Right lung (tissue), 5 donors: Measurements from ENCODE around the gene OSBPL2. TPM values are rescaled to one million over a fixed set of nuclear protein-coding genes. Genes with fewer than 3 reads are reported as not detected.

Source experiments
- DNase-seq, 2 donors: peaks; one replicate each; pipeline ENCODE4 v3.0.0-alpha.2; 2013
- polyA plus RNA-seq, 5 donors: library from polyadenylated mRNA; unstranded; fragments of 120-200 nt; gene quantifications; one replicate each; pipeline versions ENCODE4 v1.2.1 to v1.2.3, GENCODE V29; 2013; ENCODE audit warnings: inconsistent platforms in 1 of 5, low replicate concordance in 1 of 5; ENCODE audit not compliant: insufficient read length in 5 of 5, insufficient read depth in 1 of 5

Gene OSBPL2
- polyA plus RNA-seq, 5 donors, result 25.8 to 32.7 (median 29.1) TPM

DNA sequence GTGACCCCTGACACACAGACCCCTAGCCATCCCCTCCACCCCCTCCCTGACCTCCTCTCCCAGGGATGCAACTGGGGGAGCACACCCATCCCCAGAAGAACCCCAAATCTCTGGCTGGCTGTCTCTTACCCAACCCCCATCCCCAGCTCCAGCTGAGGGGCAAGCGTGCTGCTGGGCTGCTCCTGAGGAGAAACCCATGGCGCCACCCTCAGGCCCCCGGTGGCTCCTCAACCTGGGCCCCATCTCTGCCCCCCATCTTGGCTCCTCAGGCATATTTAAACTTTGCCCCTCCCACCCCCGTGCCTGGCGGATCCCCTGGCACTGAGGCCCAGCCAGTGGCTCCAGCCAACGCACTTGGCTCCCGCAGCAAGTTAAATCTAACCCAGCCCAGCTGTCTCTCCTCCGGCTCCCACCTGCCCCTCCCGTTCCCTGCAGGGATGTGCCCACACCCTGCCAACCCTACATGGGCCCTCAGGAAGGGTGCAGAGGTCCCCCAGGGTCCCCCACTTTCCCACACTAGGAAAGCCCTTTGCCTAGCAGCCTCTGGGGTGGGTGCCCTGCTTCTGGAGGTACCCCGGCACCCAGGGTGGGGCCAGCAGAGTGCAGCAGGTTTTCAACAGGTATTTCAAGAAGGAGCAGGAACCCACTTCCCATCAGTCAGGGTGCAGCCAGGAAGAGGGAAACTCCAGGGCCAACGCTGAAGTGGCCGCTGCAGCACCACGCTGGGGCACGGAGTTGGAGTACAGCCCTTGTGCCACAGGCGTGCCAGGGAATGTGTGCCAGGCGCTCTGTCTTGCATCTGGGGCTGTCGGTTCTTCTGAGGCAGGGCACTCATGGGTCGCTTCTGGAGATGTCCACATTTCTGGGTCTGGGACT is 5.3 kb upstream of the OSBPL2 start:
- no peak for DNase-seq

DNA sequence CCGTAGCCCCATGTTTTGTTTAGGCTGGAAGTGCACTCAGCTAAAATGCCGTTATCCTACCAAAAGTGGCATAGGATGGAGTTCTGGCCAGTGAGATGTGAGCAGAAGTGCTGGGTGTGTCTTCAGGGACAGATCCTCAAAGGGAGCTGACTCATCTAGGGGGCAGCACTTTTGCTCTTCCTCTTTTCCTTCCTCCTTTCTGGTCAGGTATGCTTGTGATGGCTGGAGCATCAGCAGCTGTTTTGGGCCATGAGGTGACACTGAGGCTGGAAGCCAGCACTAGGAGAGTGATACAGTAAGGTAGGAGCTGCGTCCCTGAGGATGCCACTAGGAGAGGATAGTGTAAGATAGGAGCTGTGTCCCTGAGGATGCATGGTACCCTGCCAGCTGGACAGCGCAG is 4.6 kb upstream of the OSBPL2 start:
- no peak for DNase-seq

DNA sequence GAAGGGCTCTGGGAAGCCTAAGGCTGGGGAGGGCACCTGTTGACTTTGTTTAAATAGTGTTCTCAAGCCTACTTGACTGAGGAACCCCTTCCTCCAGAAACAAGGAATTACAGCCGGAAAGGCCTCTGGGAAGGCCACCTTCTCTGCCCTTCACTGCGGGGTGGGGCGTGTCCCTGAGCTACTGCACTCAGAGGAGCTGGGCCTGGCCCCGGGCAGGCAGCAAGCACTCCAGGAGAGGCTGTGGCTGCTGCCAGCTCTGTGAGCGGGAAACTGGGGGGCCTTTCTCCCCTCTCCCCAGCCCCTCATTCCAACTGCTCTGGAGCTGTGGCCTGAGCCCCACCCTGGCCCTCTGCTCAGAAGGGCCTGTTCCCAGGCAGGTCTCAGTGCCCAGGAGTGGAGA is 4.0 kb upstream of the OSBPL2 start:
- no peak for DNase-seq

DNA sequence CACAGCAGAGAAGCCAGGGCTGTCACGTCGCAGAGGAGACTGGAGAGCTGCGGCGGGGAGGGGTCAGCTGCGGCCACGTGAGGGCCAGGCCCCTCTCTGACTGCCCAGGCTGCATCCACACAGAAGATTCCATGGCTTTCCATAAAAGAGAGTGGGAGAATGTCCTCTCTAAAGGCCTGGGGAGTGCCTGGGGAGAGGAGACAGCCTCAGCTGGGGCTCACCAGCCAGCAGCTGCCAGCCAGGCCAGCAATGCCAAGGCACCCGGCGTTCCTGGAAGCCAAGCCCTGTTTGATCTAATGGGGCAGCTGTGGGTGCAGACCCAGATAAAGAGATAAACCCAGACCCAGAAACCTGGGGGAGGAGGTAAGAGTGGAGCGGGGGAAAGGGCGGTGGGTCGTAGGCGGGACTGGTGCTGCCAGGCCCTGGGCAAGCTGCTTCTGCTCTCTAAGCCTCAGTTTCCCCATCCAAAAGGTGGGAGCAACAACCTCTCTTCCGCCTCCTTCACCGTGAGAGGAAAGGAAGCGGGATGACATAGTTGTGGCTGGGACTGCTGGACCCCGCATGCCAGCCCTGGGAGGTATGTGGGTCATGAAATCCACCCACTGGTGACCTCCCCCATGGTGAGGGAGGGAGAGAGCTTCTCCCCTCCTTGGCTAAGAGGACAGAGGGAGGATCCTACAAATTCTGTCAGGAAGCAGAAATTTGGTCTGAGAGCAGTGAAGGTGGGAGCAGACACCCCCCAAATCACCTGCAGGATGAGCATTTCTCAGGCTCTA is 3.1 kb upstream of the OSBPL2 start:
- no peak for DNase-seq

DNA sequence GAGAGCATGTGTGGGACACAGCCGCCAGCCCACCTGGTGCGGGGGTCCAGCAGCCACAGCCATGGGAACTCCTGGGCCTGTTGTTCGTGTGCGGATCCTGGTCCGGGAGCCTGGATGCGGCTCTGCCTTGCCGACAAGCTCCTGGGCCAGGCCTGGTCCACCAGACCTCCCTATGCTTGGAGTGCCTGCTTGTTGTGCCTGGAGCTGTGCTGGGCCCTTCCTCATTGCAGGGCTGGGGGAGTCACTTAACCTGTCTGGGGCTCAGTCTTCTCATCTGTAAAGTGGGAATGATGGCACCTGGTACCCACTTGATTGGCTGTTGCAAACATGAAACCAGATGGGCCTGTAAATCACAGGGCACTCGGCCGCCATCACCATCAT is 2.6 kb upstream of the OSBPL2 start:
- DNase-seq, result no peak

DNA sequence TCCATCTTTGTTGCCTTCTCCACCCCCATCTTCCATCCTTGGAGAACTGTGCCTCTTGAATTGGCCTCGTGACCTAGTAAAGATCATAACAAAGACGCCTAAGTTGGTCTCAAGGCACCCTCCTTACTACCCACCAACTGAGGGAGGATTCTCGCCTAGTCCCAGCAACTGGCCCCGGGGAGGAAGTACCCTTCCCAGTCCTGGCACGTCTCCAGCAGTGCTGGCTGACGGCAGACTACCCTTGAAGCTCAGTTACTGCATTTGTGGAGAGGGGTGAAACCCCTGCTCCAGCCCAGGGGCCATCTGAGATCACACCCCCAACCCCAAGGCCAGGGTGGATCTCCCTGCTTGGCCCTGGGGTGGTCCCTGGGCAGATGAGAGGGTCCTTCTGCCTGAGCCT is 2.1 kb upstream of the OSBPL2 start:
- DNase-seq, result no peak

DNA sequence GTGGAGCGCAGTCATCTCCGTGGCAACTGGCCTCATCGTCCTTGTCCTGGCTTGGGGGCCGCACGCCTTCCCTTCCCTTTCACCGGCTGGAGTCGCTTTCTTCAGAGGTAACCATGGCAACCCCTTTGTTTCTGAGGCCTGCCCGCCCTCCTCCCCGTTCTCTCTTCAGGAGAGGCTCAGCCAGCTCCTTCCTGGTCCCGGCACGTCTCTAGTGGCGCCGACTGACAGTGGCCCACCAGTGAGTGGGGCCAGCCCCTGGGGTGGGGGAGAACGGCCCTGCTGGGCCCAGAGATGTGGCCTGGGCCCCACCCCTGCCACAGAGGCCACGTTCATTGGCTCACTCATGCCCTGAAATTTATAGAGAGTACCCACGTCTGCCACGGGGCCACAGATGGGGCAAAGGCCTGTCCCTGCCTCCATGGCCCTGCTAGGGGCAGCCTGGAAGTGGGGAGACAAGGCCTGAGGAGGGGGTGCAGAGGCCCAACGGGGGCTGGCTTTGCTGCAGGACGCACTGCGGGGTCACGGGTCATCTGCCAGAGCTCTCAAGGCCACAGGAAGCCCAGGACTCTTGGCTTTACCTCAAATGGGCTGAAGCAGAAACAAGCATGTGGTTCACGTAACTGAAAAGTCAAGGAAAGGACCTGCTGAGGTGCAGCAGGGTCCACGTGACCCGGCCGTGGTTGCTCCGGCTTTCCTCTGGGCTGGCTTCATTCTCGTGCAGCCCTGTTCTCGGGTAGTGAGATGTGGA is 1.4 kb upstream of the OSBPL2 start:
- peak in 1 of 2 donors; percentile 35 for DNase-seq

DNA sequence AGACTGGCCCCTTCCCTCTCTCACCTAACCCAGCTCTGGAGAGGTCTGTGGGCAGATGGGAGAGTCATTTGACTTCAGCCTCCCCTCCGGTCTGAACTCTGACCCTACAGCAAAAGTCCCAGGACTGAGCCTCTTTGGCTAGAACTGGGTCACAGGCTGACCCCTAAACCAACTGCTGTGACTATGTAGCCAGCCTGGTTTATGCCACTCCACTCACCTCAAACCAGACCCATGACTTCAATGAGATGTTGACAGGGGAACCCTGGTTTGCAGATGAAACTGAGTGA is 864 bp upstream of the OSBPL2 start:
- DNase-seq, result no peak

DNA sequence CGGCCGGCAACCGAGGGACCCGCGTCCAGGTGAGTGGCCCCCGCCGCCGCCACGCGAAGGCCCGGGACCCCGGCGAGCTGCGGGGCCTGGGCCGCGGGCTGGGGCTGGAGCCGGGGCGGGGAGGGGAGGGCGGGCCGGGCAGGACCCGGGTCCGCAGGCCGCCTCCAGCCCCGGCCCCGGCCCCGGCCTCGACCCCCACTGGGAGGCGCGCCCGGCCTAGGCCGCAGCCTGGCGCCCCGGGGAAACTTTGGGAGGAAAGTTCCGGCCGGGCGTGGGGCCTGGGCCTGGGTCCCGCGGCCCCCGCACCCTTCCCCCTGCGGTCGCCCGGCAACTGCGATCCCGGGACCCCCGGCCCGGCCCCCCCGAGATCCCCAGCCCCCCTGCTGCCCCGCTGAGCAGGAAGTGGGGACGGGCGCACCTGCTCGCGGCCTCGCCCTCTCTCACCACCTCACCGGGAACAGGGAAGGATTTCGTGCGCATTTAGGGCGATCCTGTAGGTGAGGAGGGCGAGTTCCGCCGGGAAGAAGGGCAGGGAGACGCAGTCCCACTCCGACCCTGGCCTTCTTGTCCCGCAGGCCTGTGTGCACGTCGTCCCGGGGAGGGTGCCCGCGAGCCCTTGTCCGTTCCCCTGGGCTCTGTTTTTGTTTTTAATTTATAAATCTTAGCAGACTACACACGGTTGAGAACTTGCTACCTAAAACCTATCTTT is 402 bp downstream of the OSBPL2 start:
- DNase-seq, result no peak

DNA sequence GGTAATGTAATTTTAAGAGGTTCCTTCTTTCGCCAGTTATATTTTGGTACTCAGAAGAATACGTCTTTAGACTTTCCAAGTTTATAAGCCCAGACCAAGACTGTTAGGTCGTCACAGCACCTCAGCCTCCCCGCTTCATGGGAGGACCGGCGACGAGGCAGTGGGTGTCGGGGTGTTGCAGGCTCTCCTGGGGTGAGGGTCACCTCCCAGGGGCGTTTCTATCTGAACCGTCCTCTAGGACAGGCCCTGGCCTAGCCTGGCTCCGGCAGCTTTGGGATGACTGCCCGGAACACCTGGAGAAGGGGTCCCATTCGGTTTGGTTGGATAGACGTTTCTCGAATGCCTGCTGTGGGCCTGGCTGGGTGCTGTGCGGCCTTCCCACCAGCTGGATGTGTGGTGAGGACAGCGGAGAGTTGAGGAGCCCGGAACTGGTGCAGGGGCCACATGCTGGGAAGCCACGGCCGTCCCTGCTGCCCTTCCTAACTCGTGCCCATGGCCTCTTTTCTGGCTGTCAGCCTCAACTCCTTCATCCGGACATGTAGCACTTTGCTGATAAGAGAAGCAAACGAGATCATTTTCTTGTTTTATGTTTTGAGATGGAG is 1.1 kb downstream of the OSBPL2 start:
- DNase-seq, result no peak

DNA sequence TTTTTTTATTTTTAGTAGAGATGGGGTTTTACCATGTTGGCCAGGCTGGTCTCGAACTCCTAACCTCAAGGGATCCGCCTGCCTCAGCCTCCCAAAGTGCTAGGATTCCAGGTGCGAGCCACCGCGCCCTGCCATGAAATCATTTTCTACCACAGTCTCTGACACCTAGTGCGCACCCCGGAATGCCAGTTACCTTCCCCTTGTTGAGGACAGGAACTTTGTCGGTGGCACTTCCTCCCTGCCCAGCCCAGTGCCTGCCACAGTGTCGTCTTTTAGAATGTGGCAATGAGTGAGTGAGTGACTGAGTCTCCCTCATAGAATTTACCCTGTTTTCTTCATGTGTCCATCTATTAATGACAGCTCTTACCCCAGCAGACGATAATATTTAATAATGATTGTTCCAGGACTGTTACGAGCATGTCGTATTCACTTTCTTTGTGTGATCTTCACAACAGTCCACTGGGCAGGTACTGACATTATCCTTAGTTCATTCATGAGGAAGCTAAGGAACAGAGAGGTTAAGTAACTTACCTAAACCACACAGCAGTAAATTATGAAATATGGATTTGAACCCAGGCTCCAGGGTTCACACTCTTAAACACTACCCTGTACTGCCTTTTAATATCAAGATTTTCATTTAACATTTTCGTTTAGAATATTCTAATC is 1.8 kb downstream of the OSBPL2 start:
- DNase-seq, result no peak

DNA sequence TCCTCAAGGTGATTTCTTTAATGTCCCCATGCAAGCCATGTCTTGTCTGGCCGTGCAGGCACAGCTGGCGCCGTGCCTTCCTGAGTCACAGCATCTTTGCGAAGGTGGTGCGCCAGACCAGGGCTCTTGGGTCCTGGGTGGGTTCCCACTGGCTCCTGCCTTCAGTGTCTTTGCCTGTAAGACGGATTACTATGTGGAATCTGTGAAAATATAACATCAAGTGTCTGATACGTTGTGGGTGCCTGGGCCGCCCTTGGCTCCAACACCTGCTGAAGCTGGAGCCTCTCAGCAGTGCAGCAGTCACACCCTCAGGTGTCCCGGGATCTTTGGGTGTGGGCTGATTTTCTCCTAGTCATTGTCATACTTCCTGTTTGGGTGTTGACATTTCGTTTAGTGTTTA is 3.2 kb downstream of the OSBPL2 start:
- DNase-seq, result no peak

DNA sequence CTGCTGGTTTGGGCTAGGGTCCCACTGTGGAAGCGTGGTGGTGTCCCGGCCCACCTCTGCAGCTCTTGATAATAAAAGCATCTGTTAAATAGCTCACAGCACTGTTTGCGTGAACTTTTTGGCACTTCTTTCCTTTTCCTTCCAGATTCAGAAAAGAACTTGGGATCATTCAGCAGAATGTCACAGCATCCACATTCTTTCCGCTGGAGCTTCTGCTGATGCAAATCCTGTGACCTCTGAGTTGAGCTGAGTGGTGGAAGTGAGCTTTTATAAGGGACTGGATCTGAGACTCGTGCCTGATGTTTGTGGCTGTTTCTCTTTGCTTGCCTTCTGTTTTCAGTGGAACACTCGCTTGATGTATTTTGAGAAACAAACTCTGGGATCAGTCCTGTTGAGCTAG is 3.9 kb downstream of the OSBPL2 start:
- no peak for DNase-seq

DNA sequence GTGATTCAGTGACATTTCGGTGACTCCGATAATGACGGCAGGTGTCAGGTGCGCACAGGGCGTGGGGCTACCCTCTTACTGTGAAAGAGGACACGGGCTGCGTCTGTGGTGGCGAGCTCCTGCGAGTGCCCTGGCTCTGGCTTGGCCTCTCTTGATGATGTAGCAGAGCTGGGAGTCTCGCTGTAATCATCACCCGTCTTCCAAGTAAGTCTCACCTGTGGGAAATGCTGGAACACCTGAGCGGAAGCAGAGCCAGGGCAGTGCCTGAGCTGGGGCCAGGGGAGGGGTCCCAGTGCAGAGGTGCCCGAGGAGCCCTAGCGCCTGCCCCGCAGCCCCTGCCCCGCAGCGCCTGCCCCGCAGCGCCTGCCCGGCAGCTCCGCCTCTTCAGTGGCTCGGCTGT is 4.8 kb downstream of the OSBPL2 start:
- DNase-seq, result no peak

DNA sequence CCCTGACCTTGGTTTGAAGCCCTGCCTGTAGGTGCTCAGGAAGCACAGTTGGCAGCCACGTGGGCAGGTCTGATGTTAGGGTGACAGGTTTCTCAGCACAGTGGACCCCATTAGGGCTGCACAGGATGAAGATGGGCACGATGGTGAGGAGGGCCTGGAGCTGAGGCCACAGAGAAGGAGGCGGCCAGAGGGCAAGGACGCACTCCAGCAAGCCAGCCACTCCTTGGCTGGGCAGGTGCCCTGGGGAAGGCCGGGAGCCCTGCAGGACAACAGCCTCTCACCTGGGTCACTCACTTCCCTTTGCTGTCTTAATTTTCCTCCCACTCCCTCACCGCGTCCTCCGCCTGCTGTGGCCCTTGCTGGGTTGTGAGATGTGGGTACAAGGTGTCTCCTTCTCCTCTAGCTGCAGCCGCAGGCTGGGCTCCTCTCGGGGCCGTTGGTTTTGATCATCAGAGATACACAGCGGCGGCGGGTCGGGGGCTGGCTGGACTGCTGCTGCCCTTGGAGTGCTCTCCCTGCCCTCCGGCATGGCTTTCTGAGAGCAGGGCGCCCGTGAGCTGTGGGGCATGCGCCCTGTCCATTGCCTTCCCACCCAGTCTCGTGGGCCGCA is 5.7 kb downstream of the OSBPL2 start:
- DNase-seq, result no peak

DNA sequence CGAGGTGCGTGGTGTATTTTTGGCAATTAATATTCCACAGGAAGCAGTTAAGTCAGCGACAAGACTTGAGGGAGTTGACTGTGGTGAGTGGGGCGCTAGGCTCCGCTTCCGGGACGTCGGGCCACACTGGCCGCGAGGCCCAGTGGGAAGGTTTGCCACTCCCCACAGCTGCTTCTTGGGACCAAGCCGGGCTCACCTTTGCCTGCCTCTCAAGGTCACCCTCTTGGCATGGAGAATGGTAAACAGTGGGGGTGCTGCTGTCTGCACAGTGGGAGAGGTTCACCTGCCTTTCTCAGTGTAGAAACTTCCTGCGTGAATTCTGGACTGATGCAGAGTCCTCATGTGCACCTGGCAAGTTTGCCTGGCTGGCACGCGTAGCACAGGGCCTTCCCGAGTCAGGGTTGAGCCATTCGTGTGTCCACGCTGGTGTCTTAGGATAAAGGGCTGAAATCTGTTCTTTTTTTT is 6.4 kb downstream of the OSBPL2 start:
- no peak for DNase-seq

DNA sequence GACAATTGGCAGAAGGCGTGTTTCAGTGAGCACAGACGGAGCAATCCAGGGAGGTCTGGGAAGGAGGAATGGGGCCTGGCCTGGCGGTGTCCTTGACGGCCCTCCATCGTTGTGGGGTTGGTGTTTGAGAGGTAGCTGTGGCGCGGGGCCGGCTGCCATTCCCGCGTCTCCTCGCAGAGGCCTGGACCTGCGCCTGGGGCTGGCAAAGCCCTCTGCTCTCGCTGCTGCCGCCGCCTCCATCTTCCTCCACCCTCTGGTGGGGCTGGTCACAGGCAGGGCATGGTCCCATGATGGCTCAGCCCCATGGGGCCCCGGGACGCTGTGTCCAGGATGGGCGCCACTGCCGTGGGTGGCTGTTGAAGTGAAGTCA is 7.6 kb downstream of the OSBPL2 start:
- no peak for DNase-seq

DNA sequence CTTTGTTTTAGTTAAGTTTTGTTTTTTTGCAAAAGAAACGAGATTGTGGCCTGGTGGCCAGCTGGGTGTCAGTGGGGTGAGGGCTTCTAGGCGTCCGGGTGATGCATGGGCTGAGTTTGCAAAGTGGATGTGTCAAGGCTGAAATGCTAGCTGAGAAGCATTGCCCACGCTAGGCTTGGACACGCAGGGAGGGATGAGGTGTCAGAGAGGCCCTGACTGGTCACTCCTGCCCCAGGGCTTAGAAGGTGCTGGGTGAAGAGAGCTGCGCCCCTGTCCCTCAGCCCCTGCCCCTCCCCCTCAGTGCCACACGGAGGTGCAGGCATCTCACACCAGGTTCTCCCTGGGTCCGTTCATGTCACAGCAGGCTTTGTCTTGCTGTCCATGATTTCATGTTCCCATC is 8.1 kb downstream of the OSBPL2 start:
- DNase-seq, result no peak

DNA sequence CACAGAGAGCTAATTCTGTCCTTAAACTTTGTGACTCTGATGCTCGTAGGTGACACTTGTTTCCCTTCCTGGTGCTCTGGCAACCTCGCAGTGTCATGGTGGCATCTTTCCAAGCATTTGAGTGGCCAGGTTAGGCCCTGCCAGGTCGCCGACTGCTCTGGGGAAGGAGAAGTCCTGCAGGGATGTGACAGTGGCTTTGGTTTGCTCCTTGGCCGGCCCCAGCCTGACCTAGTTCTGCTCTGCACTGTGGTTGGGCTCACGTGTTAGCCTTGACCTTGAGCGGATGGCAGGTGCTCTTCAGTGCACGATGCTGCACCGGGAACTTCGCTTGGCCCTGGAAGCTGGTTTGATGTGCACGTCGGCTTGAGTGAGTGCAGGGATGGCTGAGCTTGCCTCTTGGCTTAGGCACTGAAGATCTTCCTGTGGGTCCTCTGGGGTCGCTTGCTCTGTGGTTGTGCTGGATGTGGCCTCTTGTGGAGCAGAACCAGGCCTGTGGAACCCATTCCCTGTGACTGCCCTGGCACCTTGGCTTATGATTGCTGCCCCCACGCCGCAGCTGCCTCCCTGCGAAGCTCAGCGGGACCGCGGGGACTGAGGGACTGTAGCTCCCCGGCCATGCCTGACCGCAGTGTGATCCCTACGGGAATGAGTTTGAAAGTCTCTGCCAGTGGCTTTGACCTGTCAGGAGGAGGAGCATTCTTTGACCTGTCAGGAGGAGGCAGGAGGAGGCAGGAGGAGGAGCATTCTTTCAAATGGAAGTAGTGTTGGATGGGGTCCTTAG is 8.7 kb downstream of the OSBPL2 start:
- DNase-seq, result no peak
